CD4-positive, alpha-beta T cell treated with Interleukin-15 for 1 hour (primary cell): Measurements from ENCODE around the gene SASH1.

ENCODE experiments used
- DNase-seq: peaks from one replicate; pipeline ENCODE4 v3.0.0-alpha.2; 2020

Gene SASH1

DNA sequence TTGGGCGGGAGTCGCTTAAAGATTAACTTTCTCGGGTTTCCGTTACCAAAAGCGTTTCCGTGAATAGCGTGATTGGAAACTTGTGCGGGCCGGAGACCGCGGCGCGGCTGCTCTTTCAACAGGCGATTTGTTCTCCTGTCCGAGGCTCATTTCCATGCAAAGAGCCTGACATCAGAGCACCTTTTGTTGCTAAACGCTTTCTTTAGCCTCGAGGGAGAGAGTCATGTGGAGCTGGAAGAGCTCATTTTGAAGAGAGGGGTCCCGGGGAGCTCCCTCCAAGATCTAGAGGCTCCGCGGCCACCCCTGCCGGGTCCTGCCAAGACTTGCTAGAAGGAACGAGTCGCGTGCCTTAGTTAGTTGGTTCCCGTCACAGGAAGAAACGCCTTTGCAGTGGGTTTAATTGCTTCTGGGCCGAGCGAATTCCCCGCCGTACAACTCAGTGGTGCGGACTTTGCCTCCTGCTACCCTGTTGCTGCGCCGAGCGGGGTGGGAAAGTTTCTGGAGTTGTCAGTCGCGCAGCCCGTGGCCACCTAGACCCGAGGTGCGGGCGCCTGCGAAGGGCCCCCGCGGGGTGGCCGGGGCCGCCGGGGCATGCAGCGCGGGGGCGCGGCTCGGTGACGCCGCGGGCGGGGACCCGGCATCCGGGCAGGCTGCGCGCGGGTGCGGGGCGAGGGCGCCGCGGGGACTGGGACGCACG lies at the start of gene SASH1:
TSS of gene SASH1 (plus strand) at position 489 of the 697 bp plus-strand sequence. CDS start 230 bp downstream, outside the sequence.
- DNase-seq, result no peak

DNA sequence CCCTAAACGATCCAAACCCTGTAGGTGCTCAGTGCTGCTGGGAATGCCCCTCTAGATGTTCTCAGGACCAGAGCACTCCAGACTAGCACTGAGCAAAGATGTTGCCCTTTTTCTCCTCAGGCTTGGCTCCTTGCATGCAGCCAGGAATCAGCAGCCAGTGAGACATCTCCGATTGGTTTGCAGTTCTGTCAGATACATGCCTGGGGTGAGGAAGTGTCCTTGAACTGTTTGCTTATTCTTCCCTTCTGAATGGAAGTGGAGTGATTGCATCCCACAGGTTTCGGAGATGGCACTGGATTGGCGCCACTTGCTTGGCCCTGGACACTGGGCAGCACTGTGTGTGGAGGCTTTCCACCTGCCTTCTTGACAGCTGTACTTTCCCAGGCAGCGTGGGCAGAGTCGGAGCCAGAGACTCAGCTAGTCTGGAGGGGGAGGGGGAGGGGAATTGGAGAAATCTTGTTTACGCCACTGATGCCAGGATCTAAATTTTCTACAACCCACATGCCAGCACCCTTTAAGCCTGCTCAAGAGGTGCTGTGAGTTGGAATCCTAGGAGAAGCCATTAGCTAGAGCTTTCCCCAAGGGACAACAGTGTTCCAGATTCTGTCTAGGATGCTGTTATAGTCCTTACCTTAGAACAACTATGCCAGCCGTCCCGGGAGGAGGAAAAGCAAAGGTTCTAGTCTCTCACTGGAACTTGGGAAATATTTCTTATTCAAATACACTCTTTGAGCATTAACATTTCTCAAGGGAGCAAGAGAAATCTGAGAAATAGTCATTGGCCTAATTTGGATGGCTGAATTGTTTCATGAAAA lies 49.2 kb upstream of the SASH1 start:
- DNase-seq, result no peak

DNA sequence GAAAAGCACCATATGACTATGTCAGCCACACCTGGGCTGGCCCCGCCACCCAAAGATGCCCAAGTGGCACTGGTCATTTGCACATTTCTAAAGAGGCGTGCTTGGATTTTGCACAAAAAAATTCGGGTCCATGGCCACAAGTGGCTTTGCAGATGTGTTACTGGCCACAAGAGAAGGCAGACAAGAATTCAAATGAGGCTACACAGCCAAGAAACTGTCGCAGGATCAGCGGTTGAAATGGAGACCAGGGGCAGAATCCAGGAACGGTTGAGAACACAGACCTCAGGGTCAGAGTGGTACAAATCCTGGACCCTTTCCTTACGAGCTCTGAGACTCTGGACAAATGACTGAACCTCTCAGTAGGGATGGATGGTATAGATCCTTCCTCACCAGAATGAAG lies 48.6 kb upstream of the SASH1 start:
- no peak for DNase-seq

DNA sequence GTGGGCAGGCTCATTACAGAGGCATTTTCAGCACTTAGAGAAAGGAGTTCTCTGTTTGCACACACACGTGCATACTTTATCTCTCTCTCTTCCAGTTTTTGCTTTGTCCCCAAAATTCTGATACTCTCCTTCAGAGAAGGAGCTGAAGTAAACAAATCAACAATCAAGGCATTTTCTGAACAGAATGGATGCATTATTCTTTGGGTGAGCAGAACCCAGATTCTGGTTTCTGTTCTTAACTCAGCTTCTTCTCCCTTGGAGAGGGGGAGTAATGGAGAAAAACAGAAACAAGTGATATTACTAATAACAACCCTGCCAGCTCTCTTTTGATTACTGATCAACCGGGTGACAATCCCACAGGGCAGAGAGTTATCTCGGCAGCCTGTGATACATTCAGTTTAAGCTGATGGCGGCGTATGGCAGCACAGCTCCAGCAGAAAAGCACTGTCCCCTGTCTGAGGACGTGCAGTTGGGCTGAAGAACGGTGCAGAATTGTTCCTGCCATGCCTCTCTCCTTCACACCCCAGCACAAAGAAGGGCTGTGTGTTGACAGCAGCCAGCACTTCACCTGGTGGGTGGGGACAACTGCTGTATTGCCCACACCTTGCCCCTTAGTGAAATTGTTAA lies 47.3 kb upstream of the SASH1 start:
- DNase-seq, result no peak

DNA sequence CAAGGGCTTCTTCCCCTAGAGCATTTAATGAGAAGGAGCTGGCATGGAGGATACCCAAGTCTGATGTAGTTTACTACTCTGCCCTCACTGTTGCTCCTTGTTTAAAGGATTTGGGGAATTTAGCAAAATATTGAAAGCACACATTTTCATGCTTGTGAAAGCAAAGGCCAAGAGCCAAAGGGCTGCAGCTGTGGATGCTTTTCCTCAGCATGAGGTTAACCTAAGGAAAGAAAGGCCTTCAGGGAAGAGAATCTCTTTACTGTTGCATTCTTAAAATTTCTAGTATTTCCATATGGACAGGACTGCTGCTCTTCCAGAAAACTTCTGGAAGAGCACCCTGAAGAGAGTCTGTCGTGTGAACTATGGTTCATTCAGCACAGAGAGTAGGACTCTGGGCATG lies 45.9 kb upstream of the SASH1 start:
- no peak for DNase-seq

DNA sequence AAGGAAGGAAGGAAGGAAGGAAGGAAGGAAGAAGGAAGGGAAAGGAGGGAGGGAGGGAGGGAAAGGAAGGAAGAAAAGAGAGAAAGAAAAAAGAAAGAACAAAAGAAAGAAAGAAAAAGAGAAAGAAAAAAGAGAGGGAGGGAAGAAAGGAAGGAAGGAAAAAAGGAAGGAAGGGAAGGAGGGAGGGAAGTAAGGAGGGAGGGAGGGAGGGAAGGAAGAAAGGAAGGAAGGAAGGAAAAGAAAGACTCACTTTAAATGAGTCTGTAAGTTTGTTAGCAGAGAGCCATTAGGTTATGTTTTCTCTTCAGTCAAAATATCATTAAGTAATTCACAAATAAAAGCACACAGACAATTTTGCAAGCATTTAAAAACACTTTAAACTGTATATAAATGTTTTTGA lies 44.0 kb upstream of the SASH1 start:
- DNase-seq, result no peak

DNA sequence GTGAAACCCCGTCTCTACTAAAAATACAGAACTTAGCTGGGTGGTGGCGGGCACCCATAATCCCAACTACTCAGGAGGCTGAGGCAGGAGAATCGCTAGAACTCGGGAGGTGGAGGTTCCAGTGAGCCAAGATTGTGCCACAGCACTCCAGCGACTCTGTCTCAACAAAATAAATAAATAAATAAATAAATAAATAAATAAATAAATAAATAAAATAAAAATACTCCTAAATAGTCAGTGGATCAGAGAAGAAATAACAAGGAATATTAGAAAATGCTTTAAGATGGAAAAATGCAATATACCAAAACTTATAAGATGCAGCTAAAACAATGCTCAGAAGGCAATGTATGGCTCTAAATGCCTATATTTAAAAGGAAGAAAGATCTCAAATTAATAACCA lies 39.0 kb upstream of the SASH1 start:
- DNase-seq, result no peak

DNA sequence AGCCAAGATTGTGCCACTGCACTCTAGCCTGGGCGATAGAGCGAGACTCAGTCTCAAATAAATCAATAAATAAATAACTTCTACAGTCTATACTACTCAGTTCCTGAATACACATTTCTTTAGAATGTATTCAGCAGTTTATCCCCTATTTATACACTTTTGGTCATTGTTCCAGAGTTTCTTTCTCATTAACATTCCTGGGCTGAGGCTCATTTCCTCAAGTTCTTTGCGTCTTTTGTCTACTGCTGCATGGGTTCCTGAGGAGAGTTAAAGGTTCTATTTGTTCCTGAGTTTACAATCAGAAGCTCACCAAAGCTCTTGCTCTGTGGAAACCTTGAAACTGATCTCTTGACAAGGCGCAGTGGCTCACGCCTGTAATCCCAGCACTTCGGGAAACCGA lies 37.7 kb upstream of the SASH1 start:
- DNase-seq, result no peak

DNA sequence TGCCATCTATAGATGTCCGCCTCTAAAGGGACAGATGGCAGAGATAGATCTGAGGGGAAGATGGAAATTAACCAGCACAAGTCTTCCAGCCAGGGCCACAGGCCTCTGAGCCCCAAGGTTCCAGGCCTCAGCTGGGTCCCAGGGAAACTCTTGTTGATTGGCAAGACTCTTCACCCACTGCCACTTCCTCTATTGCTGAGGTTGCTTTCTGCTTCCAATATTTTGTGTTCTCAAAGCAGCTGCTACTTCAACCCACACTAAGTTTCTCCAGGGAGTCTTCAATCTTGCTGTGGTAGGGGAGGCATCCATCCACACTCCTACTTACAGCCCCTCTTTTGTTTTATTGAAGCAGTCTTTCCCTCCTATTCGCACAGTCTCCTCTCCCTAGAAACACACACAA lies 36.4 kb upstream of the SASH1 start:
- DNase-seq, result no peak

DNA sequence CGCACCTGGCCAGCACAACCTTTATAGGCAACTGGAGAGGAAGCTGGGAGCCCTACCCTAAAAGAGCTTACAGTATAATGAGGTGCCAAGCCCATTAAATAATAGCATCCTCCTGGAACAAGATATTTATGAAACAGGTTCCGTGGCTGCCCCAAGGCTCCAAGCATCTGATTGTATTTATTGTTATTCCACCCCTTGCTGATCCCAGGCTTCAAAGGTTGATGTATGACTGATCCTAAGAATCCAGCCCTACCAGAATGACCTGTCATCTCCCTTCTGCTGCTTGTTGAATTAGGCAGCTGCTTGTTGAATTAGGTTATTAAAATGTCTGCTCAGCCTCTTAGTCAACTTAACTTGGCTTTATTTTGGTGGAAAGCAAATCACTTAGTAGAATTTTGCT lies 35.2 kb upstream of the SASH1 start:
- no peak for DNase-seq

DNA sequence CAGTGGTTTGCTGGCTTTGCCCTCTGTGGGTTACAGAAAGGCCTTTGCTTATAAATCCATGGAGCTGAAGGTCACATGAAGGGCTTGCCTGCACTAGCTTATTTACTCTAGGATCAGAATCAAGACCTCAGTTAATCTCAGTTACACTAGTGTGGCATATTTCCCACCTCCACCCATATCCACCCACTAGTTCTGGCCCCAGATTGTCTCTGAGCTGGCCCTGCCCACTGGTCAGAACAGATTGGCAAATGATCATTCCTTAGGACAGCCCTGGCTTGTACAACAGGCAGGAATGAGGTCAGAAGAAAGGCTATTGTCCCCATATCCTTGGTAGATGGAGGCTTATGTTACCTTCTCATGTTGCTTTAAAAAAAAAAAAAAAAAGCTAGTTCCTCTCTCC lies 33.3 kb upstream of the SASH1 start:
- no peak for DNase-seq

DNA sequence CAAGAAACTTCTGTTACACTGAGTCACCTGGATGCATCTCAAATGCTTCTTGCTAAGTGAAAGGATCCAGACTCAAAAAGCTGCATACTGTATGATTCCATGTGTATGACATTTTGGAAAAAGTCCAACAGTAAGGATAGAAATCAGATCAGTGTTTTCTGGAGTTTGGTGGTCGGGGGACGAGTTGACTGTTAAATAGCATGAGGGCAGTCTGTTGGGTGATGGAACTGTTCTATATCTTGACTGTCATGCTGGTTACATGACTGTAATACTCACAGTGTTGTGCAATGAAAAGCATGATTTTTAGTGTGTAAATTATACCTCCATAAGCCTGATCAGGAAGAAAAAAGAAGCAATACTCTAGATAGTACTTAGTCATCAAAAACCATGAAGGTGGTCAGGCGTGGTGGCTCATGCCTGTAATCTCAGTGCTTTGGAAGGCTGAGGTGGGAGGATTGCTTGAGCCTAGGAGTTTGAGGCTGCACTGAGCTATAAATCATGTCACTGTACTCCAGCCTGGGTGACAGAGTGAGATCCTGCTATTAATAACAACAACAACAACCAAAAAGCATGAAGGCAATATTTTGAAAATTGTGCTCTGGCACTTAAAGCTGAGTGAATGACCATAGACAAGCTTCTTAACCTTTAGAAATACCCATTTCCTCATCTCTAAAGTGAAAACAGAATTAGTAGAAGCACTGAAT lies 30.5 kb upstream of the SASH1 start:
- no peak for DNase-seq

DNA sequence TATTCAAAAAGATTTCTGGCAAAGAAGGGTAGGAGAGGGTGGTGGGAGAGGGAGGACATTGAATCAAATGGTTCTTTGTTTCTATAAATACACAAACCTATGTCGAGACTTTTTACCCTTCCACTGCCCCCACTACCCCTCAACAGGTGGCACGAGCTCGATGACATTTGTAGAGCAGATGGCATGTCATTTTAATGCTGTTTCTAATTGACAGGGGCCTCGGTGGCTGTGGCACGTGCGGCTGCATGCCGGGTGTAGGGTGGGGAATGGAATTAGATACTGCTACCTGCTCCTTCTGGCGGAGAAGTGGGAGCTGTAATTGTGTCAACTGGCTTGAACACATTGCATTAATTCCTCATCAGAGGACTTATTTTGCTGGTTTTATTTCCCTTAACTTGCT lies 29.1 kb upstream of the SASH1 start:
- no peak for DNase-seq

DNA sequence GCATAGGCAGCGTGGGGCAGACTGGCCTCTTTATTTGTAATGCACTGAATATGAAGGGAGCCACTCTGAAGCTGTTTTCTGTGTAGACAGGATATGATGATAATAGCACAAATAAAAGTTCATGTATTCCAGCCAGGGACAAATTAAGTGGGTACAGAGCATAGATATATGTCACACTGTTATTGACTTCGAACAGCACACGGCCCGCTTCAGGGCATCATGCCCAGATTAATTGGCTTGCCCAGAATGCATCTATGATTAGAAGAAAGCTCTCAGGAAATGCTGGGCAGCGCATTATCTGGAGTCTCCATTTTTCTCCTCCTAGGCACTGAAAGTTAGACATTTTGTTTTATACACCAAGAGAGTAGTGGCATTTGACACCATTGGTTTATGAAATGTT lies 26.3 kb upstream of the SASH1 start:
- DNase-seq, result no peak

DNA sequence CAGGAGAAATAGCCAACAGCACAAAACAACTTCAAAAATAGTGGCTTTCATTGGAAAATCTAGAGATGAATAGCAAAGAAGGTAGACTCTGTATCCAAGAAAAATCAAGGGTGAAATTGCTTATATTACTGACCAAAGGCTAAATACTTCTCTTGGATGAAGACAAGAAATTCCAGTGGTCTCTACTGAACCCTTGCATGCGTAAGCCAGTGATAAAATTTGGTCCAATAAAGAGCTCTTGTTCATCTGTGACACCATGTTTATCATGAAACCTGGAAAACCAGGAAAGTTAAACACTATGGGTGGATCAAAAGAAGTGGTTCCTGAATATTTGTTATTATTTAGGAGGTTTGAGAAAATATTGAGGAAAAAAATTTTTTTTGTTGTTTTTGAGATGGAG lies 25.6 kb upstream of the SASH1 start:
- DNase-seq, result no peak

DNA sequence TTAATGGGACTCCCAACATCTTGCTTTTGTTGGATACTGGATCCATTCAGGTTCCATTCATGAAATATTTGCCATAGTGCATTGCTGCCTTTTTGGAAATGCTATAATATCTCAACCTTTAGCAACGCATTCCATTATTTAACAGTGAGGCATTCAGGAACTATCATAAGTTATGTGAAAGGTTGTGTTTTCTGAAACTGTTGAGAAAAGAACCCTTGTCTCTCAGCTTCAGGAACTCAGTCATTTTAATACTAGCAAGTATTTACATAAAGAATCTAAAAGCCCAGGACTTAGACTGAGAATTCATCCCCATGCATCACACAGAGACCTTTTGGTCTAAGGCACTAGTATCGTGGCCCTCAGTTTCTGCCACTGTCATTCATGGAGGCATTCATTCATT lies 24.9 kb upstream of the SASH1 start:
- no peak for DNase-seq

DNA sequence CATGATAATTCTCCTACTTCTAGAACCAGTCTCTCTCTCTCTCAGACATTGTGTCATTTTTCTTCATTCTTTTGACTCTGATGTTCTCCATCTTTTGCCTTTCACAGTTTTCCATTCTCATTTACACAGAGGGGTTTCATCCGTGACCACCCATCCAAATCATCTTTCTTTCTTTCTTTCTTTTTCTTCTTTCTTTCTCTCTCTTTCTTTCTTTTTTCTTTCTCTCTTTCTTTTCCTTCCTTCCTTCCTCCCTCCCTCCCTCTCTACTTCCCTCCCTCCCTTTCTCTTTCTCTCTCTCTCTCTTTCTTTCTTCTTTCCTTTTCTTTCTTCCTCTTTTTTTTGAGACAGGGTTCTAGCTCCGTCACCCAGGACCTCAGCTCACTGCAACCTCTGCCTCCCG lies 19.9 kb upstream of the SASH1 start:
- no peak for DNase-seq

DNA sequence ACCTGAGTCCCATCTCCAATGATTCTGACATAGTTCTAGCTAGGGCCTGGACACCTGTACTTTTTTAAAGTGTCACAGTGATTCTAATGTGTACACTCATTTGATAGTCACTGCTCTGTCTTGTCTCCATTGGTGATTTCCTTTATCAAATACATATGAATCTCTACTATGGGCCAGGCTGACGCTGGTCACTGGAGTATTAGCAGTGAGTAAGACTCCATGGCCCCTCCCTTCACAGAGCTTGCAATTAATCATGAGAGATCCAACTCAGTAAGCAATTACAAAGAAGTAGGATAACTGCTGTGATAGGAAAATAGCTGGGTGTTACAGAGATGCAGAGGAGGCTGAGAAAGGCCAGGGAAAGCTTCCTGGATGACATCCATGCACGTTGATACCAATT lies 19.3 kb upstream of the SASH1 start:
- DNase-seq, result no peak

DNA sequence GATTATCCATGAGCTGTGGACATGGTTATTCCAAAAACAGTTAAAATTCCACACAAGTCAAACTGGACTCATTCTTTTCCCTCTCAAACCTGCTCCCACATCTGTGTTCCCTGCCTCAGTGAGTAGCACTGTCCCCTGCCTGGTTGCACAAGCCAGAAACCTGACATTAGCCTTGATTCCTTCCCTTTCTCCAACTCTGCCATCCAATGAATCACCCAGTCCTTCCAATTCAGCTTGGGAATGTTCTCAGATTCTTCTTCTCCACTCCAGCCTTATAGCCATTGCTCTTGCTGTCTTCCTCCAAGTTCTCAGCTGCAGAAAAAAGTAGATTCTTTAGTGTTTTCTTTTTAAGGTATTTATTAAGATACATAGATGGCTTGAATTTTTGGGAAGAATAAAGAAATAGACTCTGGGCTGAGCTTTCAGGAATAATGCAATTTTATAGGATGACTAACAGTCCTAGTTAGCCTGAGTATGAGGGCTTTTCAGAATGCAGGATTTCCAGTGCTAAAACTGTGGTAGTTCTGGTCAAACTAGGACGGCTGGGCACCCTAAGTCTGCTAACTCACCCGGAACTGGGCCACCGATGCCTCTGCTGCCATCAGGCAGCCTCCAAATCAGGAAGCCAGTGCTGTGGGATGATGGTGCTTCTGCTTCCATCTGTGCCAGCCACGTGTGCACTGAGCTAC lies 18.2 kb upstream of the SASH1 start:
- no peak for DNase-seq

DNA sequence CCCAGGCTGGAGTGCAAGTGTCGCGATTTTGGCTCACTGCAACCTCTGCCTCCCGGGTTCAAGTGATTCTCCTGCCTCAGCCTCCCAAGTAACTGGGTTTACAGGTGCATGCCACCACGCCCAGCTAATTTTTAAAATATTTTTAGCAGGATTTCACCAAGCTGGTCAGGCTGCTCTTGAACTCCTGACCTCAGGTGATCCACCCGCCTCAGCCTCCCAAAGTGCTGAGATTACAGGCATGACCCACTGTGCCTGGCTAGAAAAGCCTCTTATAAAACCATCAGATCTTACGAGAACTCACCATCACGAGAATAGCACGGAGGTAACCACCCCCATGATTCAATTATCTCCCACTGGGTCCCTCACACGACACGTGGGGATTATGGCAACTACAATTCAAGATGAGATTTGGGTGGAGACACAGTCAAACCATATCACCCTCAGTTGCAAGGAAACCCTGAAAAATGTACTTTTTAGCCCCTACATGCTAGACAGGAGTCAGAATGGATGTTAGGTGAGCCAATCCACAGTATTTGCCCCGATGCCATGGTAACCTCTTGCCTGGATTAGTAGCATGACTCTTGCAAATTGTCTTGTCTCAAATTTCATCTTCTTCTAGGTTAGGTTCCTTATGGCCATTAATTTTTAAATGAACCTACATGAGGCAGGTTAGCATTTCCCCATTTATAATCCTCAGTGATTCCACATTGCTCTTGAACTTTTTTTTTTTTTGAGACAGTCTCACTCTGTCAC lies 17.1 kb upstream of the SASH1 start:
- DNase-seq, result no peak

DNA sequence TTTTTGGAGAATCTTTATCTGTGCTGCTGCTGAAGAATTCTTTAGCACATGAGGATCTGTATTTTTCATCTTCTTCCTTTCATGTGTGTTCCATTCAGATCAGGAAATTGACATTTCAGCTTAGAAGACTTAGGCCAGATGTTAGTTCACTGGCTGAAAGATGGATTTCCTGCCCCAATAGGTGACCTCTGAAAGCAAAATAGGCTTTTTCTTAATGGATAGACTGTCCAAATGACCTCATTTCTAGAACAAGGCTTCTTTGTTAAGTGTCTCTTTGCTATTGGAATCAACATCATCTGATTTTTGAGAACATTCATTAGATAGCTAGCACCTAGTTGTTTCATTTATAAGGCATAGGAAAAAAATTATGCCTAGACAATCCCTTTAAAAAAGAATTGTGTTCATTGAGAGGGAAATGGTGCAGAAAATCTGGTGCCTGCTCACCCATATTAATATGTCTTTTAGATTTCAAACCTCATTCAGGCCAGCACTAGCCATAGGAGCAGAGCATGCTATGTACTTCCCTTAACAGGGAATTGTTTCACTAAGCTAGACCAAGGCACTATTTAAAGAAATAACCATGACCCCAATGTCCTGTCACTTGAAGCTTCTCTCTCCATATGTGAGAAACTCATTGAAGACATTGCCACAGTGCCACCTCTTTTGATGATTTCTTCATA lies 13.6 kb upstream of the SASH1 start:
- no peak for DNase-seq
